WTC11 (cell line): Measurements from ENCODE around the gene ATG101. TPM values are rescaled to one million over a fixed set of nuclear protein-coding genes. Genes with fewer than 3 reads are reported as not detected.

ENCODE experiments used
- AFF4 ChIP-seq: sonication (generic); formaldehyde crosslinking; IDR thresholded peaks from 2 replicates; pipeline ENCODE4 v1.8.1; 2023; ENCODE audit warnings: mild to moderate bottlenecking, missing genetic modification reagents, borderline replicate concordance
- AR ChIP-seq: fragments of 250-450 bp; sonication (Bioruptor Pico); IDR thresholded peaks from 2 replicates; pipeline ENCODE4 v1.9.0; 2021; ENCODE audit warnings: mild to moderate bottlenecking
- ATF6 ChIP-seq: sonication (generic); formaldehyde crosslinking; IDR thresholded peaks from 2 replicates; pipeline ENCODE4 v1.8.1; 2023; ENCODE audit warnings: mild to moderate bottlenecking, missing genetic modification reagents
- CREB1 ChIP-seq: sonication (generic); formaldehyde crosslinking; IDR thresholded peaks from 2 replicates; pipeline ENCODE4 v1.8.0; 2023; ENCODE audit warnings: mild to moderate bottlenecking, missing genetic modification reagents
- CREM ChIP-seq: sonication (generic); formaldehyde crosslinking; IDR thresholded peaks from 2 replicates; pipeline ENCODE4 v1.8.1; 2022; ENCODE audit warnings: mild to moderate bottlenecking, missing genetic modification reagents, moderate library complexity
- E2F4 ChIP-seq: sonication (generic); formaldehyde crosslinking; IDR thresholded peaks from 2 replicates; pipeline ENCODE4 v1.8.1; 2022; ENCODE audit warnings: low read depth, mild to moderate bottlenecking, moderate library complexity, missing genetic modification reagents, borderline replicate concordance
- FOXJ3 ChIP-seq: sonication (generic); formaldehyde crosslinking; IDR thresholded peaks from 2 replicates; pipeline ENCODE4 v1.9.0; 2021; ENCODE audit warnings: missing genetic modification reagents, mild to moderate bottlenecking, borderline replicate concordance
- GABPB1 ChIP-seq: sonication (generic); formaldehyde crosslinking; IDR thresholded peaks from 2 replicates; pipeline ENCODE4 v1.8.1; 2023; ENCODE audit warnings: mild to moderate bottlenecking, missing genetic modification reagents
- GTF2I ChIP-seq: fragments of 250-450 bp; sonication (Bioruptor Pico); conservative IDR thresholded peaks from 2 replicates; pipeline ENCODE4 v1.4.0; 2021; ENCODE audit warnings: mild to moderate bottlenecking
- KAT7 ChIP-seq: sonication (generic); formaldehyde crosslinking; IDR thresholded peaks from 2 replicates; pipeline ENCODE4 v1.8.1; 2023; ENCODE audit warnings: missing genetic modification reagents, mild to moderate bottlenecking, borderline replicate concordance
- MYBL2 ChIP-seq: sonication (generic); formaldehyde crosslinking; IDR thresholded peaks from 2 replicates; pipeline ENCODE4 v1.8.1; 2023; ENCODE audit warnings: mild to moderate bottlenecking, moderate library complexity, missing genetic modification reagents
- NFATC4 ChIP-seq: fragments of 250-450 bp; sonication (Bioruptor Pico); IDR thresholded peaks from 2 replicates; pipeline ENCODE4 v1.9.0; 2021; ENCODE audit warnings: mild to moderate bottlenecking
- PRRX2 ChIP-seq: fragments of 250-450 bp; sonication (Bioruptor Pico); IDR thresholded peaks from 2 replicates; pipeline ENCODE4 v1.8.0; 2021; ENCODE audit warnings: mild to moderate bottlenecking
- SMAD3 ChIP-seq: sonication (generic); formaldehyde crosslinking; IDR thresholded peaks from 2 replicates; pipeline ENCODE4 v1.8.0; 2022; ENCODE audit warnings: missing genetic modification reagents, mild to moderate bottlenecking, borderline replicate concordance
- SMAD4 ChIP-seq: sonication (generic); formaldehyde crosslinking; IDR thresholded peaks from 2 replicates; pipeline ENCODE4 v1.8.0; 2022; ENCODE audit warnings: mild to moderate bottlenecking, missing genetic modification reagents
- SP1 ChIP-seq: sonication (generic); formaldehyde crosslinking; conservative IDR thresholded peaks from 2 replicates; pipeline ENCODE4 v1.8.1; 2022; ENCODE audit warnings: missing genetic modification reagents
- USF1 ChIP-seq: sonication (generic); formaldehyde crosslinking; IDR thresholded peaks from 2 replicates; pipeline ENCODE4 v1.8.0; 2022; ENCODE audit warnings: mild to moderate bottlenecking, missing genetic modification reagents
- ZBTB21 ChIP-seq: sonication (generic); formaldehyde crosslinking; IDR thresholded peaks from 2 replicates; pipeline ENCODE4 v1.8.1; 2023; ENCODE audit warnings: mild to moderate bottlenecking, missing genetic modification reagents, borderline replicate concordance
- ZNF121 ChIP-seq: sonication (generic); formaldehyde crosslinking; IDR thresholded peaks from 2 replicates; pipeline ENCODE4 v1.8.0; 2023; ENCODE audit warnings: missing genetic modification reagents
- ZNF263 ChIP-seq: sonication (generic); formaldehyde crosslinking; IDR thresholded peaks from 2 replicates; pipeline ENCODE4 v1.8.1; 2022; ENCODE audit warnings: low read depth, mild to moderate bottlenecking, moderate library complexity, missing genetic modification reagents
- ZNF281 ChIP-seq: sonication (generic); formaldehyde crosslinking; IDR thresholded peaks from 2 replicates; pipeline ENCODE4 v1.8.0; 2023; ENCODE audit warnings: mild to moderate bottlenecking, missing genetic modification reagents
- ZNF425 ChIP-seq: fragments of 250-450 bp; sonication (Bioruptor Pico); conservative IDR thresholded peaks from 2 replicates; pipeline ENCODE4 v1.9.0; 2021; ENCODE audit warnings: mild to moderate bottlenecking
- ZNF671 ChIP-seq: fragments of 250-450 bp; sonication (Bioruptor Pico); IDR thresholded peaks from 2 replicates; pipeline ENCODE4 v1.8.0; 2021; ENCODE audit warnings: mild to moderate bottlenecking
- total RNA-seq: library from RNA; stranded (reverse); gene quantifications from 3 replicates; pipeline ENCODE4 v1.2.3, GENCODE V29; 2021

ATG101 gene
- total RNA-seq, 1 experiment from 2014 or later: 52.1 TPM

GRCh38 chr12:52069327-52070184 lies at the start of gene ATG101 (continued):
- no peak for TF ChIP-seq ZNF671 (CRISPR knock-in tag)
- no peak for TF ChIP-seq FOXJ3 (CRISPR knock-in tag)
- TF ChIP-seq CREM: peak; percentile 28; the same call in 1 of the 2 replicates
- TF ChIP-seq ZNF121: no peak
- TF ChIP-seq GABPB1 (CRISPR knock-in tag): peak; percentile 72; the same call in 1 of the 2 replicates
- no peak for TF ChIP-seq GTF2I (CRISPR knock-in tag)
- TF ChIP-seq CREB1 (CRISPR knock-in tag): no peak; the same call in 1 of the 2 replicates
- no peak for TF ChIP-seq ZNF281 (CRISPR knock-in tag)
- TF ChIP-seq SP1: peak; percentile 85
- TF ChIP-seq NFATC4 (CRISPR knock-in tag): 0 out of 2 replicates have a peak, but pooled peaks have one; percentile 19
- no peak for TF ChIP-seq ZNF425 (CRISPR knock-in tag)
- peak; percentile 23; the same call in 1 of the 2 replicates for TF ChIP-seq USF1
- TF ChIP-seq ZNF263 (CRISPR knock-in tag): no peak
- no peak for TF ChIP-seq SMAD4 (CRISPR knock-in tag)
- TF ChIP-seq ATF6 (CRISPR knock-in tag): no peak
- no peak for TF ChIP-seq E2F4 (CRISPR knock-in tag)
- TF ChIP-seq PRRX2 (CRISPR knock-in tag): no peak
- TF ChIP-seq KAT7 (CRISPR knock-in tag): no peak
- 0 out of 2 replicates have a peak, but pooled peaks have one; percentile 73 for TF ChIP-seq MYBL2 (CRISPR knock-in tag)
- TF ChIP-seq ZBTB21 (CRISPR knock-in tag): no peak
- no peak for TF ChIP-seq SMAD3 (CRISPR knock-in tag)
- TF ChIP-seq AR (CRISPR knock-in tag): no peak
- TF ChIP-seq AFF4 (CRISPR knock-in tag): no peak
